ENCODE results near the gene CCDC51.
"Not testable (repeated sequence)": the region's sequence is repeated elsewhere in the genome, so short reads cannot be mapped to it uniquely, and the experiment has no call there.

CCDC51 gene

DNA sequence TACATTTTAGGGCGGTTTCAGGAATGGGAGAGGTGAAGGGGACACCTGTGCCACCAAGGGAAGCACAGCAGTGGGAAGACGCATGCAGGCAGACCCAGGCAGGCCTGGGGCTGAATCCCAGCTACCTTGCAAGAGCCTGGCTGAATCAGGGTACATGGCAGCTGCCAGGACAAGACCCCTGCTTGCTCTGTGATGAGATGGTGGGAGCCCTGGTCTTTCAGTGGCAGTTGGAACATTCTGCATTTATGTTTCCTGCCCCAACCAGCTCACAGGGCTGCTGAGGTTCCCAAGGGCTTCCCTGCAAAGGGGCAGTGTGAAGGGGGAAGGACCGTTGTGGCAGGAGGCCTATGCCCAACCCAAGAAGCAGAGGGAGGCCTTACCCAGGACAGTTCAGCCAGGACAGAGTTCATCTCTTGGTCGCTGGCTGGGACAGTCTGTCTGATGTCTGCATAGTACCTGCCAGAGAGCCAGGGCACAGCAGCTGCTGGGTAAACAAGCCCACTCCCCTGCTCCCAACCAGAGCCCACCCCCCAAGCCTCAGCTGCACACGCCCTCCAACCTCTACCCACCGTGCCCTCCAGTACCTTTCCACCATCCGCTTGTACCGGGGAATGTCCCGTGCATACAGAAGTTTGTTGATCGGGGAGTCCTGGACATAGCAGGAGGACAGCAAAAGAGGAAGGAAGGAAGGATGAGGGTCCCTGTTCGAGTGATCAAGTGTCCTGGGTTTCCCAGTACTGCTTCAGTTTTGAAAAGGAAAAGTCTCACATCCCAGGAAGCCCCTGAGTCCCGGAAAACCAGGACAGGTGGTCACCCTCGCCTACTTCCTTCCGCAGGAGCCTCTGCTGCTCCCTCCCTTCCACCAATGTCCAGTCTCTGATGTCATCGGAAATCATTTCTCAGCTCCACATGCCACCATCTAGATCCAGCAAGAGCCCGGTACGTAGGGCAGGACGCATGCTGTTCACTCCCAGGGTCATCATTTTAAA lies 33.2 kb downstream of the CCDC51 start:
- no peak for DNase-seq (ENCODE audit: low read depth, low spot score)

GRCh38 chr3:48405971-48406370 lies 33.9 kb downstream of the CCDC51 start:
- no peak for DNase-seq (ENCODE audit: low read depth, low spot score)

GRCh38 chr3:48405343-48405881 lies 34.5 kb downstream of the CCDC51 start:
- DNase-seq (ENCODE audit: low read depth, low spot score) = no peak

DNA sequence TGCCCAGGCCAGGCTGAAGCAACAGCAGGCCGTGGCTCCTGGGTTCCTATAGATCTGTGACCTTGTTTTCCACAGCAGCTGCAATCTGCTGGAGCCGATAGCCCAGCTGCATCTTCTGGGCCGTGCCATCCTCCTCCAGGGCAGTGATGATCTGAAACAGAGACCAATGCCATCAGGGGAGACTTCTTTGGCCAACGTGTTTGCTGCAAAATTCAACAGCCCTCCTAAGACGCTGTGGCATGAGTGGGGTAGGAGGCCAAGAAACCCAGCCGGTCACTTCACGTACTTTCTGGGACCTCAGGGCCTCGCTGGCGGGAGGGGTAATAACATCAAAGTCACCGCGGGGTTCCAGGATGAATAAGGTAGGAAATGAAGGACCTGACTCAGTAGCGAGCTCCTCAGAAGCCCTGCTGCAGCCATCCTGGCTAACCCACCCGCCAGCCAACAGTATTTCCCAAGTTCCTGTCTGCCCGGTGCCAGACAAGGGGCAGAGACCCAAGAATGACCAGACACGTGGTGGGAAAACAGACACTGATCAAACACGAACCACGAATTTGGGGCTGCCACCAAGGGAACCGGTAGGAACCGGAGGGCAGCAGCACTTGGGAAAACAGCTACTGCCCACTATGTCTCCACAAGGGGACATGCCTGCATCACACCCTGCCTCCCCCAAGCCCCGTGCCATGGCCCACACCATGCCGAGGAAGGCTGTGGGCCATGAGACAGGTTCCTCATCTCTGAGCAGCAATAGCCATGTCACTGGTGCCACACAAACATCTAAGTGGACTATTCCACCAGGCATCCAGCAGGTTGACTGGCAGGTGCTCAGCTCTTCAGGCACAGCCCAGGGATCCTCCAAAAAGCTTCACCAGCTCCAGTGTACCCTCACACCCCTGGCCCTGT lies 35.2 kb downstream of the CCDC51 start:
- DNase-seq (ENCODE audit: low read depth, low spot score) = no peak

GRCh38 chr3:48403533-48404439 lies 36.1 kb downstream of the CCDC51 start:
- no peak for DNase-seq (ENCODE audit: low read depth, low spot score)

- DNase-seq (ENCODE audit: low read depth, low spot score) = no peak
Observed at GRCh38 chr3:48402907-48403306, 37.0 kb downstream of the CCDC51 start.

DNA sequence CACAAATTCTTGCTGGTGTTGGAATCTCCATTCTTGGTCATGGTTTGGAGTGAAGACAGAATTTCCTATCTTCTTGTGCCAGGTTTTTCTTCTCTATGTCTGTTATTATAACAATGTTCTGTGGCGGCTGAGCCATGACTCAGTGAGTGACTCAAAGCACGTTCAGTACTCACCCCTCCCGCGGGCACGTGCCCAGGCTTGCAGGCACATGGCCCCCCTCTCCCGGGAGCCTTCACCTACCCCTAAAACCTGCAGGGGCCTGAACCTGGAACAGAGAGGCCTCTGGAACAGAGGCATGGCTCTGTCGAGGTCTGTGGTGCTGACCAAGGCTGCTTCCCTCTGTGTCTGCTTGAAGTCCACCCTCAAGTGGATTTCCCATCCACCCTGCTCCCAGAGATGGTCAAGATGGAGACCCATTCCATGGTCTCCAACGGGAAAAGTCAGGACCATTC lies 37.6 kb downstream of the CCDC51 start:
- DNase-seq (ENCODE audit: low read depth, low spot score) = no peak

GRCh38 chr3:48401434-48401901 lies 38.5 kb downstream of the CCDC51 start:
- not testable (repeated sequence) for DNase-seq (ENCODE audit: low read depth, low spot score)

DNA sequence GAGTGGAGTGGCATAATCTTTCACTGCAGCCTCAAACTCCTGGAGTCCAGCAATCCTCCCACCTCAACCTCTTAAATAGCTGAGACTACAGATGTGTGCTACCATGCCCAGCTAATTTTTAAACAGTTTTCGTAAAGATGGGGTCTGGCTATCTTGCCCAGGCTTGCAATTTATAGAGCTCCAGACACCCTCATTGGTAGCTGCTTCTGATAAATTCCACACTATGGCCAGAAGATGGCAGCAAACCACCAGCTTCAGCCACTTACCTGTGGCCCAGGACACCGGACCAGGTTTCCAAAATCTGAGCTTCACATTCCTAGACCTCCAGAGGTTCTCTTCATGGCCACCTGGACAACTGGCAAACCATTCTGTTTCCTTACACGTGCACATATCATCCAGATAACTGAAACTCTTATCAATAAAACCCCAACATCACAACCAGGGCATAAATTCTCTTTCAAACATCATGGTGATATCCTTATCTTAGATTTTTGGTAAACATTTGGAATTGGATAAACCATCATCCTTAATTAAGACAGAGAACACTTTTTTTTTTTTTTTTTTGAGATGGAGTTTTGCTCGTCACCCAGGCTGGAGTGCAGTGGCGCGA lies 39.0 kb downstream of the CCDC51 start:
- DNase-seq (ENCODE audit: low read depth, low spot score) = peak; percentile 45

- no peak for DNase-seq (ENCODE audit: low read depth, low spot score)
Observed at GRCh38 chr3:48399387-48400172, 40.3 kb downstream of the CCDC51 start.

DNA sequence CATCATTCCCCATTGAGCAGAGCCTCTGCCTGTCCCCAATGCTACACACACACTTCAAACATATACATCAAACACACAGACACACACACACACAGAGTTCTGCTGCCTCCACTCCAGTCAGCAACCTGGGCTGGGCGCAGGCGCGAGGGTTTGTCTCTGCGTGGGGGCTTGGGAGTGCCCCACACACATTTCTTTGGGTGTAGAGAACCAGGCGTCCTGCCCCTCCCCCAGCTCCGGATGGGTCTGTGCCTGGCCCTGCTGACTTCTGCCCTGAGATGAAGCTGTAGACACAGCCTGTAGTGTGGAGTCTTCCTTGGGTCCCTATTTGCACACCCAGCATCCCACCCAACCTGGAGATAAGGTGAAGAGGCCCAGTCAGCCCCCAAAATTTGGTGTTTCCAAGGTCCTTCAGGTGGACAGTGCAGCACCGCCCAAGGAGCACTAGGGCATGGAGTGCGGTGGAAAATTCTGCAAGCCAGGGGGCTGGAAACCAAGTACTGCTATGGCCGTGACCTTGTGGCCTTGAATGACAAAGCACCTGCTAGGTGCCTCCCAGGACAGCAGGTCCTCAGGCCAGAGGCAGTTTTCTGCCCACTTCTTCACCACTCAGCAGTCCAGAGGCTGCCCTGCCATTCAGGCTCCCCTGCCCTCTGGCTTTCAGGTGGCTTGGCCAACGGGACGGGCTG lies 41.1 kb downstream of the CCDC51 start:
- no peak for DNase-seq (ENCODE audit: low read depth, low spot score)

DNA sequence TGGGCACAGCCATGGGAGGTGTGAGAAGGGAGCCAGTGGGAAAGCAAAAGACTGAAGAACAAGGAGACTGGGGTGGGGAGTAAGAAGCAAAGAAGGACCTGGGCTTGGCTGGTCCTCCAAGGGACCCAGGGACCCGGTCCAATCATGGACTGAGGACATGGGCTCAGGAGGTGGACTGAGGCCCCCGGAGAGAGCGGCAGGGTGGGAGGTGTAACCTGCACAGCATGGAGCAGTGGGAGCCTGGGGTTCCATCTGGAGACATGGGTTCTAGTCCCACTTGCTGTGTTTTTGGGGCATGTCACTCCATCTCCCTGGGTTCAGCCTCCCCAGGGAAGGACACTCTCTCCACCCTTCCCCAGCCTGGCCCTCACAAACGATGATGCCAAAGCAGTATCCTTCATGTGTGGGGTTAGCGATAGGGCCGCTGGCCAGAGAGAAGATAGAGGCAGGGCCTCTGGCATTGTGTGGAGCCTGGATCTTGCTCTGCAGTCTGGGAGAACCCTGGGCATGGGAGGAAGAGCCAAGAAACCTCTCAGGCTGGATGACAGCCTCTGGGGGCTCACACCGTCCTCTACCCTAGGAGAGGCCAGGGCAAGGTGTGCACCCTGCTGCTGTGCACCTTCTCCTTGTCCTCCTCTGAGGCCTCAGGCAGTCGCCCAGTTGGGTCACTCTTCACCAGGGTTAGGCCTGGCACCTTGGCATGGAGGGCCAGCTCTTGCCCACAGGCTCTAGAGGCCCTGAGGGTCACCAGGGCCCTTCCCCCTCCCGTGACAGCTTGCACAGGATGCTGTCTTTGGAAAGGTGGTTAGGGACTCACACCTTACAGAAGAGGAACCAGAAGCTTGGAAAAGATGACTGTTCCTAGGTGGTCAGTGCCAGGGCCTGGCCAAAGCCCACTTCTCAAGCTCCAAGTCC lies 41.9 kb downstream of the CCDC51 start:
- DNase-seq (ENCODE audit: low read depth, low spot score) = no peak

GRCh38 chr3:48395714-48396113 lies 44.2 kb downstream of the CCDC51 start:
- no peak for DNase-seq (ENCODE audit: low read depth, low spot score)

- DNase-seq (ENCODE audit: low read depth, low spot score) = no peak
Observed at GRCh38 chr3:48394391-48394790, 45.5 kb downstream of the CCDC51 start.

DNA sequence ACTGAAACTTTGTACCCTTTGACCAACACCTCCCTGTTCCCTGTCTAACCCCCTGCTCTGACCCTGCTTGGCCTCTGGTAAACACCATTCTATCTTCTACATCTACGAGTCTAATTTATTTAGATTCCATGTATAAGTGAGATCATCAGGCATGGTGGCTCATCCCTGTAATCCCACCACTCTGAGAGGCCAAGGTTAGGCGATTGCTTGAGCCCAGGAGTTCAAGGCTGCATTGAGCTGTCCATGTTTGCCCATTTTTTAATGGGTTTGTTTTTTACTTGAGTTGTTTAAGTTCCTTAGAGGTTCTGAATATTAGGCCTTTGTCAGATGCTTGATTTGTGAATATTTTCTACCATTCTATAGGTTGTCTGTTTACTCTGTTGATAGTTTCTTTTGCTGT lies 51.0 kb downstream of the CCDC51 start:
- no peak for DNase-seq (ENCODE audit: low read depth, low spot score)

GRCh38 chr3:48387634-48388033 lies 52.3 kb downstream of the CCDC51 start:
- no peak for DNase-seq (ENCODE audit: low read depth, low spot score)
